NCI-H1417 treated with DMSO at 0.1 percent for 48 hours (cell line): ENCODE measurements around the gene KCNT1.

Experiments used
- DNase-seq: peaks from one replicate; lab custom pipeline; 2025; lab: John Stamatoyannopoulos, UW

The KCNT1 gene

GRCh38 chr9:135819905-135820304 is 117.9 kb downstream of the KCNT1 start:
- no peak for DNase-seq

GRCh38 chr9:135820661-135821060 is 118.7 kb downstream of the KCNT1 start:
- DNase-seq: no peak

GRCh38 chr9:135821116-135821515 is 119.1 kb downstream of the KCNT1 start:
- no peak for DNase-seq

- DNase-seq: no peak
Observed at GRCh38 chr9:135821733-135822373, 119.9 kb downstream of the KCNT1 start.

GRCh38 chr9:135822374-135822755 is 120.4 kb downstream of the KCNT1 start:
- no peak for DNase-seq

- DNase-seq: no peak
Observed at GRCh38 chr9:135823036-135823435, 121.1 kb downstream of the KCNT1 start.

GRCh38 chr9:135825435-135826187 is 123.6 kb downstream of the KCNT1 start:
- DNase-seq: no peak

GRCh38 chr9:135826188-135826545 is 124.2 kb downstream of the KCNT1 start:
- no peak for DNase-seq

GRCh38 chr9:135827301-135827700 is 125.3 kb downstream of the KCNT1 start:
- no peak for DNase-seq

- DNase-seq: no peak
Observed at GRCh38 chr9:135827866-135828580, 126.0 kb downstream of the KCNT1 start.

- DNase-seq: no peak
Observed at GRCh38 chr9:135828656-135829055, 126.7 kb downstream of the KCNT1 start.

- no peak for DNase-seq
Observed at GRCh38 chr9:135830496-135830895, 128.5 kb downstream of the KCNT1 start.

- no peak for DNase-seq
Observed at GRCh38 chr9:135833864-135834263, 131.9 kb downstream of the KCNT1 start.

- DNase-seq: no peak
Observed at GRCh38 chr9:135835131-135835530, 133.1 kb downstream of the KCNT1 start.

GRCh38 chr9:135839516-135839915 is 137.5 kb downstream of the KCNT1 start:
- DNase-seq: no peak

- no peak for DNase-seq
Observed at GRCh38 chr9:135840107-135840506, 138.1 kb downstream of the KCNT1 start.

GRCh38 chr9:135840539-135840938 is 138.6 kb downstream of the KCNT1 start:
- no peak for DNase-seq
